Ovary (tissue), 9 donors: ENCODE results near the gene PTPN14. TPM values are rescaled to one million over a fixed set of nuclear protein-coding genes. Genes with fewer than 3 reads are reported as not detected.

ENCODE experiments used
- DNase-seq, 5 donors: peaks; one replicate each; pipeline ENCODE4 v3.0.0-alpha.2; 2019 to 2020
- H3K27ac ChIP-seq, 2 donors: fragments of 200-600 bp; one replicate each; pipeline versions ENCODE4 v1.5.1 to v1.8.0; 2019 to 2022
- H3K27me3 ChIP-seq: fragments of 200-600 bp; one replicate; pipeline ENCODE4 v1.8.0; 2022
- H3K36me3 ChIP-seq: fragments of 200-600 bp; sonication (generic); one replicate; pipeline ENCODE4 v1.5.1; 2019
- H3K4me1 ChIP-seq: one replicate; pipeline ENCODE4 v1.8.1; 2013; ENCODE audit warnings: mild to moderate bottlenecking, moderate library complexity; ENCODE audit not compliant: insufficient read depth
- H3K4me3 ChIP-seq: fragments of 200-600 bp; sonication (generic); one replicate; pipeline ENCODE4 v1.5.1; 2017
- H3K9me3 ChIP-seq, 2 donors: fragments of 200-600 bp in 1 of 2; sonication (generic) in 1 of 2; one replicate each; pipeline versions ENCODE4 v1.5.1 to v1.8.1; 2013 to 2019; ENCODE audit warnings: mild to moderate bottlenecking in 1 of 2, moderate library complexity in 1 of 2
- CTCF ChIP-seq, 3 donors: fragments of 450-650 bp in 2 of 3; fragments of 200-600 bp in 1 of 3; IDR thresholded peaks; one replicate each; pipeline versions ENCODE4 v1.5.1 to v1.8.0; 2016 to 2022; ENCODE audit warnings: antibody characterized with exemption in 3 of 3, mild to moderate bottlenecking in 1 of 3
- EP300 ChIP-seq: sonication (generic); formaldehyde crosslinking; IDR thresholded peaks from one replicate; pipeline ENCODE4 v1.6.1; 2017; ENCODE audit warnings: antibody characterized with exemption
- POLR2A ChIP-seq: fragments of 450-650 bp; IDR thresholded peaks from one replicate; pipeline ENCODE4 v1.6.1; 2017; ENCODE audit warnings: antibody characterized with exemption, mild to moderate bottlenecking, moderate library complexity
- WGBS, 3 donors: extraction: QIAGEN DNeasy Blood & Tissue Kit in 1 of 3; methylation state at CpG; one replicate each; pipeline versions ENCODE4 v1.1.5 to v1.1.7; 2013 to 2017; 5-methylcytosine and 5-hydroxymethylcytosine counted together
- intact Hi-C, 4 donors: fragments of 100-400 bp; cut with DNase I; formaldehyde crosslinking; loops; one replicate each; pipeline versions ENCODE4 v1.11.0 to v1.15.1; 2022 to 2023
- polyA plus RNA-seq, 2 donors: library from polyadenylated mRNA; stranded (reverse); fragments of 200-250 nt in 1 of 2; fragments of 350-450 nt in 1 of 2; fragmentation: Illumina TruSeq in 1 of 2; extraction: RNeasy Lipid Tissue Mini Kit (QIAGEN cat#74804) in 1 of 2; gene quantifications; one replicate each; pipeline ENCODE4 v1.2.3, GENCODE V29; 2013 to 2014
- total RNA-seq, 7 donors: library from RNA; depleted of rRNA in 2 of 7; stranded (reverse); fragments of >200 nt in 2 of 7; fragmentation: NEBNext Ultra II Directional in 3 of 7; extraction: Animal tissue kit (Norgen Biotek cat#: 25700) in 3 of 7; gene quantifications; one replicate each; pipeline versions ENCODE4 v1.1.0 to v1.2.4, GENCODE V29; 2016 to 2023
- donor health status: DM: no; HTN: no; CAD: no; lungs with moderate emphysema.
- donor health status: DM: no; HTN: no; CAD: no.
- donor health status: Bipolar disorder and iron deficiency.
- donor health status: DM: yes; HTN: yes; CAD: no.
- donor health status: DM: no; HTN: no; CAD: no.
- donor health status: DM: yes; HTN: yes; CAD: no.

The PTPN14 gene
- total and polyA plus RNA-seq, 9 donors, result 7.6 to 68.9 (median 41.1) TPM

- no peak overlapping the region for H3K4me3 ChIP-seq
- intact Hi-C loops, result no loop called here
Observed at GRCh38 chr1:214466403-214467077, 84.9 kb downstream of the PTPN14 start.

GRCh38 chr1:214464445-214465287 lies 86.7 kb downstream of the PTPN14 start:
- H3K4me3 ChIP-seq, result no peak overlapping the region
- WGBS, 3 donors, result 82 to 88% (median 86%) methylated on average over 30 of the region's 30 CpGs
- H3K27ac ChIP-seq, result no peak overlapping the region
- intact Hi-C loops, result no loop called here
- no peaks in the 10 kb centered on the region for H3K9me3 ChIP-seq
- H3K27me3 ChIP-seq, result no peaks in the 10 kb centered on the region
- TF ChIP-seq CTCF (IDR thresholded peaks at IDR 0.05), result no peak
- no peak for TF ChIP-seq POLR2A
- TF ChIP-seq EP300, result no peak
- H3K36me3 ChIP-seq, result no peaks in the 10 kb centered on the region
- peaks cover 1% of the 10 kb centered on the region for H3K4me1 ChIP-seq
- no peak for DNase-seq

More at GRCh38 chr1:214466403-214467077, 84.9 kb downstream of the PTPN14 start:
- Histone ChIP-seq H3K27ac (no peak overlapping the region), H3K4me1 (peaks cover 1% of the 10 kb centered on the region), H3K27me3 (no peaks in the 10 kb centered on the region), H3K36me3 (no peaks in the 10 kb centered on the region), H3K9me3 (no peaks in the 10 kb centered on the region)
- WGBS, 3 donors, result 52 to 60% (median 53%) methylated on average over 3 of the region's 3 CpGs
- no peak for DNase-seq
- no peak for TF ChIP-seq EP300
- TF ChIP-seq CTCF (IDR thresholded peaks at IDR 0.05), result no peak
- no peak for TF ChIP-seq POLR2A

GRCh38 chr1:214463596-214463995 lies 87.8 kb downstream of the PTPN14 start:
- WGBS, 3 donors, result 68 to 77% (median 76%) methylated on average over 2 of the region's 2 CpGs
- Histone ChIP-seq H3K27ac (no peak overlapping the region), H3K4me3 (no peak overlapping the region), H3K9me3 (no peaks in the 10 kb centered on the region), H3K4me1 (peaks cover 1% of the 10 kb centered on the region), H3K36me3 (no peaks in the 10 kb centered on the region), H3K27me3 (no peaks in the 10 kb centered on the region)
- intact Hi-C loops, result no loop called here
- DNase-seq, result no peak
- TF ChIP-seq EP300, result no peak

GRCh38 chr1:214462882-214463281 lies 88.5 kb downstream of the PTPN14 start:
- H3K4me1 ChIP-seq, result peaks cover 1% of the 10 kb centered on the region
- WGBS, 3 donors, result 96 to 99% (median 98%) methylated on average over 2 of the region's 2 CpGs
- no peak for DNase-seq
- no peaks in the 10 kb centered on the region for H3K9me3 ChIP-seq
- no peak overlapping the region for H3K27ac ChIP-seq
- H3K36me3 ChIP-seq, result no peaks in the 10 kb centered on the region
- intact Hi-C loops, result no loop called here
- no peak for TF ChIP-seq CTCF (IDR thresholded peaks at IDR 0.05)
- TF ChIP-seq EP300, result no peak
- no peak for TF ChIP-seq POLR2A
- H3K4me3 ChIP-seq, result no peak overlapping the region
- H3K27me3 ChIP-seq, result no peaks in the 10 kb centered on the region

- H3K36me3 ChIP-seq, result no peaks in the 10 kb centered on the region
- no peaks in the 10 kb centered on the region for H3K4me1 ChIP-seq
- DNase-seq, result no peak
- intact Hi-C loops, result no loop called here
- no peak overlapping the region for H3K4me3 ChIP-seq
- H3K27ac ChIP-seq, result no peak overlapping the region
- TF ChIP-seq POLR2A, result no peak
- TF ChIP-seq EP300, result no peak
- TF ChIP-seq CTCF (IDR thresholded peaks at IDR 0.05), result no peak
- WGBS, 3 donors, result 95 to 97% (median 96%) methylated on average over 4 of the region's 4 CpGs
- H3K27me3 ChIP-seq, result no peaks in the 10 kb centered on the region
- H3K9me3 ChIP-seq, result no peaks in the 10 kb centered on the region
Observed at GRCh38 chr1:214461305-214461704, 90.1 kb downstream of the PTPN14 start.
